Activated CD4-positive, alpha-beta memory T cell treated with anti-CD3 and anti-CD28 coated beads, Interleukin-2, amount 10 ng/mL, durations not matched to agents 7 days and 5 days (primary cell): Measurements from ENCODE around the gene ZSWIM5. TPM values are rescaled to one million over a fixed set of nuclear protein-coding genes. Genes with fewer than 3 reads are reported as not detected.
"Not testable (repeated sequence)": the region's sequence is repeated elsewhere in the genome, so short reads cannot be mapped to it uniquely, and the experiment has no call there.

Experiments used
- CTCF ChIA-PET: fragments of 350-600 bp; sonication (Branson Sonifier 250); formaldehyde crosslinking; loops from one replicate; lab custom pipeline; 2021; ENCODE audit warnings: antibody characterized with exemption, inconsistent platforms; lab: Charles Lee
- POLR2A ChIA-PET: fragments of 350-600 bp; sonication (Branson Sonifier 250); formaldehyde crosslinking; loops from one replicate; lab custom pipeline; 2021; ENCODE audit warnings: antibody characterized with exemption; lab: Charles Lee
- DNase-seq: peaks from one replicate; pipeline ENCODE4 v3.0.0-alpha.2; 2020
- H3K27ac Mint-ChIP-seq: one replicate; pipeline ENCODE4 v1.8.0; 2021; ENCODE audit warnings: mild to moderate bottlenecking, mixed read lengths
- H3K27me3 Mint-ChIP-seq: one replicate; pipeline ENCODE4 v1.8.0; 2021; ENCODE audit warnings: mixed read lengths
- H3K36me3 Mint-ChIP-seq: one replicate; pipeline ENCODE4 v1.8.0; 2021; ENCODE audit warnings: low read depth, mixed read lengths
- H3K4me1 Mint-ChIP-seq: one replicate; pipeline ENCODE4 v1.8.0; 2021; ENCODE audit warnings: mixed read lengths
- H3K4me3 Mint-ChIP-seq: one replicate; pipeline ENCODE4 v1.8.0; 2021; ENCODE audit warnings: mild to moderate bottlenecking, mixed read lengths
- H3K9me3 Mint-ChIP-seq: one replicate; pipeline ENCODE4 v1.8.0; 2021; ENCODE audit warnings: mixed read lengths
- total RNA-seq, 2 experiments: library from RNA; stranded (reverse); gene quantifications; one replicate each; pipeline ENCODE4 v1.2.3, GENCODE V29; 2021

Gene ZSWIM5
- total RNA-seq, 2 experiments from 2014 or later = 0.30 to 0.38 TPM

GRCh38 chr1:45155423-45155822 is 51.0 kb downstream of the ZSWIM5 start:
- H3K9me3 Mint-ChIP-seq = peaks cover 2% of the 10 kb centered on the region
- CTCF ChIA-PET = no interaction called here
- peaks cover 4% of the 10 kb centered on the region for H3K27me3 Mint-ChIP-seq

DNA sequence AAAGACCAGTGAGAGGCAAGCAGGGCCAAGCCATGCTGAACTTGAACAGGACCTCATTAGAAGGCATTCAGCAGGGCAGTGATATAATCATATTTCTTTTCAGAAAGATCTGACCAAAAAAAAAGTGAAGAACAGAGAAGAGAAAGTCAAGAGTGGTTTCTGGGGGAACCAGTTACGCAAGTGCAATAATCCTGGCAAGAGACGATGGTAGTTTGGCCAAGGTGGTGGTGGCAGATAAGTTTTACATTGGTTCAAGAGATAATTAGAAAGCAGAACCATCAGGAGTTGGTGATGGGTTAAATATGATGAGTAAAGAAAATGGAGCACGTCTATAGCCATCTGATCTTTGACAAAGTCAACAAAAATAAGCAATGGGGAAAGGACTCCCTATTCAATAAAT is 54.3 kb downstream of the ZSWIM5 start:
- Mint-ChIP-seq H3K4me1 (no peaks in the 10 kb centered on the region), H3K27ac (no peak overlapping the region), H3K4me3 (no peak overlapping the region), H3K9me3 (peaks cover 2% of the 10 kb centered on the region), H3K36me3 (no peaks in the 10 kb centered on the region), H3K27me3 (peaks cover 4% of the 10 kb centered on the region)
- ChIA-PET CTCF (no interaction called here), POLR2A (no interaction called here)
- DNase-seq = no peak

More at GRCh38 chr1:45155423-45155822, 51.0 kb downstream of the ZSWIM5 start:
- Mint-ChIP-seq H3K4me3 (no peak overlapping the region), H3K36me3 (no peaks in the 10 kb centered on the region), H3K4me1 (no peaks in the 10 kb centered on the region), H3K27ac (no peak overlapping the region)
- POLR2A ChIA-PET = no interaction called here
- DNase-seq = no peak

DNA sequence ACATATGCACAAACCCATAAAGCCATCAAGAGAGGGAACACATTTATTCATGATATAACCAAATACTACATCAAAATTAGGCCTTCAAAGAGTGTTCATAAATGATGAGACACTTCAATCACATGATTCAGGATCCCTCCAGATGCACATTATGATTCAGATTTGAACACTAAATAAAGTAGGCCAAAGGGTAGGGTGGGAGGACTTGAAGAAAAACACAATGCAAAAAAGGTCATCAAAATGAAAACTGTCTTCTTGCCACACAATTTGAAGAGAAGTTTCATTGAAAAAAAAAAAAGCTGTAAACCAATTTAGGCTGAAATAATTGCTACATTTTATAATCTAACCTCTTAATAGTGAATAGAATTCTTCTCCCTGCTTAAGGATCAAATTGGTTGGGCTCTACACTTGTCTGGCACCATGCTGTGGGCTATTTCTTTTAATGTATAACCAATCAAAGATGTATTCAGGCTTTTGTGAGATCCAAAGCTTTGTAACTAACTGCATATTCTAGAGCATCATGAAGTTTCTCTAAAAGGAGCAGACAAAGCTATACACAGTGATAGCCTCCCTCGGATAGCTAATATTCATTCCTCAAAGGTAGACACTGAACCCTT is 58.1 kb downstream of the ZSWIM5 start:
- Mint-ChIP-seq H3K4me1 (no peaks in the 10 kb centered on the region), H3K9me3 (no peaks in the 10 kb centered on the region), H3K27ac (no peak overlapping the region), H3K4me3 (no peak overlapping the region), H3K36me3 (no peaks in the 10 kb centered on the region), H3K27me3 (no peaks in the 10 kb centered on the region)
- ChIA-PET POLR2A (no interaction called here), CTCF (no interaction called here)
- no peak for DNase-seq

GRCh38 chr1:45146833-45147232 is 59.6 kb downstream of the ZSWIM5 start:
- DNase-seq = no peak
- Mint-ChIP-seq H3K27me3 (no peaks in the 10 kb centered on the region), H3K4me3 (no peak overlapping the region), H3K36me3 (no peaks in the 10 kb centered on the region), H3K27ac (no peak overlapping the region), H3K4me1 (no peaks in the 10 kb centered on the region), H3K9me3 (no peaks in the 10 kb centered on the region)
- ChIA-PET CTCF (no interaction called here), POLR2A (no interaction called here)

DNA sequence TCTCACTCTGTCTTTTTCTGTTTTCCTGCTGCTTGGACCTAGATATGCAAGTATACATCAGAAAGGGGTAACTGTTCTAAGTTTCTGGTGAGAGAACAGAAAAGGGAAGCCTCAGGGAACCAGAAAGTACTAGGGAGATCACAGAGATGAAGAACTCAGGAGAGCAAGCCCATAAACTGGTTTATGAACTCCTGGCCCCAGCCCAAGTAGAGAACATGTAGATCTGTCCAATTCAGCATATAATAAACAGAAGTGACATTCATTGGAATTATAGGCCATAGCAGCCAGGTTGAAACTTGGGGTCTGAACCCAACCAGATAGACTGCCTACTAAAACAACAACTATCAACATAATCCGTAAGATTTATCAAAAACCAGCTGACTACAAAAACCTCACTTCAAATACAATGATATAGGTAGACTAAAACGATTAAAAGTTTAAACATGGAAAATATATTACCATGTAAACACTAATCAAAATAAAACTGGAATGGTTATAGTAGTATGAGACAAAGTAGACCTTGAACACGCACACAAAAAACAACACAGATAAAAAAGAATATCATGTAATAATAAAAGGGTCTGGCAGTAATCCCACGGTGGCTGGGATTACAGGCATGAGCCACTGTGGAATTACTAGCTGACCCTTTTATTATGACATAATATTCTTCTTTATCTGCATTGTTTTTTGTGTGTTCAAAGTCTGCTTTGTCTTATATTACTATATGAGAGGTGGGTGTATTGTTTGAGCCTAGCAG is 65.0 kb downstream of the ZSWIM5 start:
- no peaks in the 10 kb centered on the region for H3K36me3 Mint-ChIP-seq
- CTCF ChIA-PET = no interaction called here
- H3K4me3 Mint-ChIP-seq = no peak overlapping the region
- no peak overlapping the region for H3K27ac Mint-ChIP-seq
- DNase-seq = no peak
- no peaks in the 10 kb centered on the region for H3K4me1 Mint-ChIP-seq
- no peaks in the 10 kb centered on the region for H3K9me3 Mint-ChIP-seq
- H3K27me3 Mint-ChIP-seq = no peaks in the 10 kb centered on the region
- POLR2A ChIA-PET = no interaction called here

DNA sequence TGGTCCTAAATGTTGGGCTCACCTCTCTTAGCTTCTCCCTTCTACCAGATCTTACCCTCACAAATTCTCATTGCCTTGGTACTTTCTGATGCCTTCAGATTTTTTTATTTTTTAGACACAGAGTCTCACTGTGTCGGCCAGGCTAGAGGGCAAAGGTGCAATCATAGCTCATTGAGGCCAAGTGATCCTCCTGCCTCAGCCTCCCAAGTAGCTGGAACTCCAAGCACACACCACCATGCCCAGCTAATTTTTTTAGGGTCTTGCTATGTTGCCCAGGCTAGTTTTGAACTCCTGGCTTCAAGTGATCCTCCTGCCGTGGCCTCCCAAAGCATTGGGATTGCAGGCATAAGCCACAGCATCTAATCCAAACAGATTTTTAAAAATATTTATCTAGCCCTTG is 69.4 kb downstream of the ZSWIM5 start:
- no peaks in the 10 kb centered on the region for H3K4me1 Mint-ChIP-seq
- H3K36me3 Mint-ChIP-seq = no peaks in the 10 kb centered on the region
- H3K27ac Mint-ChIP-seq = no peak overlapping the region
- H3K9me3 Mint-ChIP-seq = no peaks in the 10 kb centered on the region
- H3K27me3 Mint-ChIP-seq = no peaks in the 10 kb centered on the region
- ChIA-PET POLR2A (interaction anchor here (1.5 kb wide), 1 partner anchor 17 kb away, joined by 3 read pairs; no protein-coding TSS in a partner anchor), CTCF (no interaction called here)
- H3K4me3 Mint-ChIP-seq = no peak overlapping the region
- DNase-seq = no peak

- ChIA-PET POLR2A (no interaction called here), CTCF (no interaction called here)
- no peaks in the 10 kb centered on the region for H3K27me3 Mint-ChIP-seq
- no peaks in the 10 kb centered on the region for H3K36me3 Mint-ChIP-seq
- DNase-seq = no peak
- no peak overlapping the region for H3K27ac Mint-ChIP-seq
- no peaks in the 10 kb centered on the region for H3K9me3 Mint-ChIP-seq
- H3K4me1 Mint-ChIP-seq = no peaks in the 10 kb centered on the region
- no peak overlapping the region for H3K4me3 Mint-ChIP-seq
Observed at GRCh38 chr1:45135316-45135715, 71.1 kb downstream of the ZSWIM5 start.

- POLR2A ChIA-PET = no interaction called here
- no peak overlapping the region for H3K4me3 Mint-ChIP-seq
Observed at GRCh38 chr1:45134461-45134873, 71.9 kb downstream of the ZSWIM5 start.

GRCh38 chr1:45132719-45133118 is 73.7 kb downstream of the ZSWIM5 start:
- CTCF ChIA-PET, H3K4me1 Mint-ChIP-seq, H3K36me3 Mint-ChIP-seq, H3K27me3 Mint-ChIP-seq, POLR2A ChIA-PET, H3K9me3 Mint-ChIP-seq, H3K27ac Mint-ChIP-seq, DNase-seq, H3K4me3 Mint-ChIP-seq: not testable (repeated sequence)

More at GRCh38 chr1:45134461-45134873, 71.9 kb downstream of the ZSWIM5 start:
- no peaks in the 10 kb centered on the region for H3K27me3 Mint-ChIP-seq
- no peaks in the 10 kb centered on the region for H3K36me3 Mint-ChIP-seq
- H3K9me3 Mint-ChIP-seq = no peaks in the 10 kb centered on the region
- DNase-seq = no peak
- no peak overlapping the region for H3K27ac Mint-ChIP-seq
- CTCF ChIA-PET = no interaction called here
- no peaks in the 10 kb centered on the region for H3K4me1 Mint-ChIP-seq

GRCh38 chr1:45123358-45123757 is 83.0 kb downstream of the ZSWIM5 start:
- CTCF ChIA-PET = no interaction called here
- no peak overlapping the region for H3K4me3 Mint-ChIP-seq

DNA sequence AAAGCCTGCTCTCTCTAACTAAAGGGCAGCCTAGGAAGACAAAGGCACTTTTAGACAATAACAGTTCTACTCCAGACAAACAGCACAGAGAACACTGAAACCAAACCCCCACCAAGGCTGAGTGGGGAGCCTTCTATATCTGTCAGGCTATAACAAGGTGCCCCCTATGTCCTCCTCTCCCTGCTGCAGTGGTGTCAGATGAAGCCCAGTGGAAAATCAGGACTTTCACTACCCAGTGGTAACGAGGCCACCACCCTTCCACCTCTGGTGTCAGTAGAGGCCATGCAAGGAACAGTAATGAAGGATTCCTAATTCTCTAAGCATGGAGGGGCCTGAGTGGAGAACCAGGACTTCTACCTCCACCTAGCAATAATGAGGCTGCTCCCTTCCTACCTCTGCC is 83.7 kb downstream of the ZSWIM5 start:
- DNase-seq = no peak
- no peaks in the 10 kb centered on the region for H3K9me3 Mint-ChIP-seq
- H3K27ac Mint-ChIP-seq = no peak overlapping the region
- no peak overlapping the region for H3K4me3 Mint-ChIP-seq
- ChIA-PET CTCF (no interaction called here), POLR2A (no interaction called here)
- peaks cover 3% of the 10 kb centered on the region for H3K27me3 Mint-ChIP-seq
- no peaks in the 10 kb centered on the region for H3K36me3 Mint-ChIP-seq
- no peaks in the 10 kb centered on the region for H3K4me1 Mint-ChIP-seq

More at GRCh38 chr1:45123358-45123757, 83.0 kb downstream of the ZSWIM5 start:
- Mint-ChIP-seq H3K27me3 (peaks cover 3% of the 10 kb centered on the region), H3K27ac (no peak overlapping the region), H3K36me3 (no peaks in the 10 kb centered on the region), H3K4me1 (no peaks in the 10 kb centered on the region), H3K9me3 (no peaks in the 10 kb centered on the region)
- no peak for DNase-seq
- POLR2A ChIA-PET = no interaction called here

DNA sequence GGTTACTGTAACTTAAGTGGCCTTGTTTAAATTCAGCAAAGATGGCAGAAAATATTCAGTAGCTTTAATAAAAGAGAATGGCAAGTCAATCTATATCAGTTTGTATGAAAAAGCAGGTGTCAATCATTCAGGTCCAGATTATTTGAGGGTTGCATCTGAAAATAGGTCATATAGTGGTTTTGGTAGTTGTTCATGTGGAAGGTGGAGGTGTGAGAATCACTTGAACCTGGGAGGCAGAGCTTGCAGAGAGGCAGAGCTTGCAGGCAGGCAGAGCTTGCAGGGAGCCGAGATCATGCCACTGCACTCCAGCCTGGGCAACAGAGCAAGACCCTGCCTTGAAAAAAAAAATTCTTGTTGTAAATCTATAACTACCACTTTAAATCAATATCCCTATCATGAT is 88.6 kb downstream of the ZSWIM5 start:
- Mint-ChIP-seq H3K36me3 (no peaks in the 10 kb centered on the region), H3K27me3 (peaks cover 3% of the 10 kb centered on the region), H3K9me3 (no peaks in the 10 kb centered on the region), H3K4me1 (peaks cover 7% of the 10 kb centered on the region), H3K4me3 (no peak overlapping the region), H3K27ac (no peak overlapping the region)
- ChIA-PET POLR2A (no interaction called here), CTCF (no interaction called here)
- DNase-seq = no peak

- no peak overlapping the region for H3K4me3 Mint-ChIP-seq
- H3K9me3 Mint-ChIP-seq = no peaks in the 10 kb centered on the region
- no peak overlapping the region for H3K27ac Mint-ChIP-seq
- H3K4me1 Mint-ChIP-seq = peaks cover 7% of the 10 kb centered on the region
- CTCF ChIA-PET = no interaction called here
- POLR2A ChIA-PET = interaction anchor here (0.8 kb wide), 1 partner anchor 47 kb away, joined by 4 read pairs; no protein-coding TSS in a partner anchor
- DNase-seq = no peak
- no peaks in the 10 kb centered on the region for H3K36me3 Mint-ChIP-seq
- peaks cover 3% of the 10 kb centered on the region for H3K27me3 Mint-ChIP-seq
Observed at GRCh38 chr1:45116820-45117219, 89.6 kb downstream of the ZSWIM5 start.
